Activated T-cell treated with anti-CD3 and anti-CD28 coated beads for 24 hours (primary cell): ENCODE data around the gene TIMD4.
"Not testable (repeated sequence)": the region's sequence is repeated elsewhere in the genome, so short reads cannot be mapped to it uniquely, and the experiment has no call there.

Experiments
- DNase-seq: peaks from one replicate; pipeline ENCODE4 v3.0.0-alpha.2; 2020; ENCODE audit warnings: low read depth

Gene TIMD4

DNA sequence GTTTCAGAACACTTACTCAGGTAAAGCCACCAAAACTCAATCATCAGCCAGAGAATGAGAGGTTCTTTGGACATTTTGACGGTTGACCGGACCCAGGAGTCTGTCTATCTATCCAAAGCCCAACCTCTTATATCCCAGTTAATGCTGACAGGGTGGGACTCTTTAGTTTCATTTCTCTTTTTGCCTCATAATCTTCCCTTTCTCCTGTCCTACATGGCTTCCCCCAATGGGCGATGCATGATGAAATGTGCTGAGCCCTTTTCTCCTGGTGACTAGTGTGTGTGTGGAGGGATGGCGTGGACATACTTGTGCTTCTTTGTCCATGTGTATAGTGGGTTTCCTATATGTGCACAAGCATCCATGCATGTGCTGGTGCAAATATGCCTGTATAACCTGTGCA, at the start of gene TIMD4:
TSS of gene TIMD4 (minus strand) at position 102 of the 400 bp plus-strand sequence. CDS start at position 74, 28 bp downstream.
- DNase-seq: no peak

DNA sequence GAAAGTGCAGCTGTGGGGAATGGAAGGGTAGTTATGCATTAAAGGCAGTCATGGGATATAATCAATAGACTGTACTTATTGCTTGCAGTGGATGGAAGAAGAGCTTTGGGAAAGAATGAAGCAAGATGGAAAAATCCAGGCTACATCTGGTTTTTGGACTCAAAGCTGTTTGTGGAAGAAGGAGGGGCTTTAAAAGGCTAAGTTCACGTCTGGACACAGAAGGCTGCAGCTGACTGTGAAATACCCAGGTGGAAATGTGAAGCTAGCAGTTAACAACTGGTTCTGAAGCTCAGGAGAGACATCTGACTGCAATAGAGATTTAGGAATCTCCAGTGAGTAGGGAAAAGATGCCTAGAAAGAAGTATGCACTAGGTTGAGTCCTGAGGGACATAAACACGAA, 43.2 kb upstream of the TIMD4 start:
- DNase-seq: no peak

DNA sequence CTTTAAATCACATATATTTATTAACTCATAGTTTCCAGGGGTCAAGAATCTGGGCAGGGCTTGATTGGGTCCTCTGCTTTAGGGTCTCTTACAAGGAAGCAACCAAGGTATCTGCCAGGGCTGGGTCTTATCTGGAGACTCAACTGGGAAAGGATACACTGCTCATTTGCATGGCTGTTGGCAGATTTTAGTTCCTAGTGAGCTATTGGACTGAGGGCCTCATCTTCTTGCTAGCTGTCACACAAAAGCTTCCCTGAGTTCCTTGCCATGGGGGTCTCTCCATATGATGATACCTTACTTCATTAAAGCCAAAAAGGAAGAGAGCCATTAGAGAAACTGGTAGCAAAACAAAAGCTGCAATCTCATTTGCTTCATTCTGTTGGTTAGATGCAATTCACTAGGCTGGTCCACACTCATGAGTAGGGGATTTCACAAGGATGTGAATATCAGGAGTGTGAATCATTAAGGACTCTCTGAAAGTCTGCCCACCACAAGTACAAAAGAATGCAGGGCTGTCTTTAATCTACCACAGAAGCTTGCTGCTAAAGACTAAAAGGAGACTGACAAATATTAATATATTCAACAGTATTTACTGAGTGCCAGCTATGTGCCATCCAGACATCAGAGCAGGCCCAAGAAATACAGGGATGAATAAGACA, 42.0 kb upstream of the TIMD4 start:
- no peak for DNase-seq

DNA sequence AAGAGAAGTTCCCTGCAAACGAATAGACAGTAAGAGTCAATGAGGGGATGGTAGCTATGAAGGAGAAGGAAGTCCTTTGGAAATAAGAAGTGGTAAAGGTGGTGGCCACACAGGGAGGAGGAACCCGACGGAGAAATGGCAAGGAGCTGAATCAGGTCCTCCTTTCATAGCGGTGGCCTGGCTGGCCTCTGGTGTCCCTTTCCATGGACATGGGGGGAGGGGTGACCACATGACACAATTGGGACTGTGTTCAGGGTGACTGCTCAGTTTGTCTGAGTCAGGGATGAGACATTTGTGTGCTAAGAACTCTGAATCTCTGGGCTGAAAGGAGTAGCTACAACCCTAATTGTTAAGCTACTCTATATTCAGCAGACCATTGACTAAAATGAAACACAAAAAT, 28.7 kb upstream of the TIMD4 start:
- no peak for DNase-seq

DNA sequence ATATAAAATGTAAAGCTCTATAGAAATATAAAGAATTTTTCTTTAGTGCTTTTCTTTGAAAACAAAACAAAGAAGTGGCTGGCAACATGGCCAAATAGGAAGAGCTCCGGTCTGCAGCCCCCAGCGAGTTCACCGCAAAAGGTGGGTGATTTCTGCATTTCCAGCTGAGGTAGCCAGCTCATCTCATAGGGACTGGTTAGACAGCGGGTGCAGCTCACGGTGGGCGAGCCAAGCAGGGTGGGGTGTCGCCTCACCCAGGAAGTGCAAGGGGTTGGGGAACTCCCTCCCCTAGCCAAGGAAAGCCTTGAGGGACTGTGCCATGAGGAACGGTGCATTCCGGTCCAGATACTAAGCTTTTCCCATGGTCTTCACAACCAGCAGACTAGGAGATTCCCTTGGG, 21.0 kb upstream of the TIMD4 start:
- DNase-seq: no peak

DNA sequence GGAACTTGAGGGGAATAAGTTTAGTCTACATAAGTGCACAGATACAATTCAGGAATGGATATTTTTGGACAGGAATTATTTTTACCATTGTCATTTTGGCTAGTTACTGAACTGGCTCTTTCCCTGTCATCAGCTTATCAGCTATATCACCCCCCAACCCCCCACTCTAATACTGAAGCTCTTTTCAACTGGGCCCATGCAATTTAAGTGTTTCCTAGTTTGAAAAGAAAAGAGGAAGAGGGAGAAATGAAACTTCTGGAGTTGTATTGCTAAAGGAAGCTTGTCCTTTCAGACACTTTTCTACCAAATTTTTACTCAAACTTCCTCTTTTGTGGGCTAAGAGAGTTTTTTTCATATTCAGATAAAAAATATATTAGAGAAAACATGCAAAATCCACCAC, 18.5 kb upstream of the TIMD4 start:
- no peak for DNase-seq

DNA sequence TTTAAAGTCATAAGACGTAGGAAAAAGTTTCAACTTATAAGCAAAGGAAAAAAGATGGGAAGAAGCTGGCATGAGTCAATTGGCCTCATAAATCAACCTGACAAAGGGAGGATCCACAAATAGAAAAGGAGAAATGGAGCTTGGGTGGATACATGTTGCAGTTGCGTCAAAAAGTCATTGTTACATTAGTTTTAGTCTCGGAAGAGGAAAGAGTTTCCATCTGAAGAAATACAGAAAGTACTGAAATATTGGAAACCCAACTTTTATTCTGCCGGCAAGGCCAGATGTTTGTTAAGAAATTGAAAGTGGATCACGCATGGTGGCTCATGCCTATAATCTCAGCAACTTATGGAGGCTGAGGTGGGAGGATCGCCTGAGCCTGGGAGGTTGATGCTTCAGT, 11.3 kb upstream of the TIMD4 start:
- no peak for DNase-seq

DNA sequence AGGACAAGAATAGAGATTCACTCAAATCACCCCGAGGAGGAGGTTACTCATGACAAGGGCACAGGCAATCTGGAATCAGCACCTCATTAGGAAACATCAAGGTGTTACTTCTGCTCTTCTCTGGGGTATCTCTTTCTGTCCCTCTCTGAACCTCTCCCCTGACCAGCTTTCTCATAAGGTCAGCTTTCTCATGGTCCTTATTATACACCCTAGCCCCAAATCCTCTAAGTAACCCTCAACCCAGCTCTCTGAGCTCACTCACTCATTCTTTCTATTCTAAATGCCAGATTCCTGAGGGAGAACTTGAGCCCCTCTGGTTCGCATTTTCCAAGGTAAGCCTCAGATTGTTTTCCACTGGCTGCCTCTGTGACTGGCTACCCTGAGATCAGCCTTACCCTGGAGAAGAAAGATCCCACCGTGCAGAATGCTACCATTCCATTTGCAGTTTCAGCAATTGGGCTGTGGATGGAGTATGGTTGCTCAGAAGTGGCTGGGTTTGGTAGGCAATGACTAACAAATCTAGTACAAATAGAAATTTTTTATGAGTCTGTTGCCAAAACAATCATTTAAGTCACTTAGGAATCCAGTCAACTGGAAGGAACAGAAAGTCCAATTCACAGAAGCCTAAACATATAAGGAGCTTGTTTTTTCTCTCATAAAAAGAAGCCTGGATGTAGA, 9.0 kb upstream of the TIMD4 start:
- no peak for DNase-seq

DNA sequence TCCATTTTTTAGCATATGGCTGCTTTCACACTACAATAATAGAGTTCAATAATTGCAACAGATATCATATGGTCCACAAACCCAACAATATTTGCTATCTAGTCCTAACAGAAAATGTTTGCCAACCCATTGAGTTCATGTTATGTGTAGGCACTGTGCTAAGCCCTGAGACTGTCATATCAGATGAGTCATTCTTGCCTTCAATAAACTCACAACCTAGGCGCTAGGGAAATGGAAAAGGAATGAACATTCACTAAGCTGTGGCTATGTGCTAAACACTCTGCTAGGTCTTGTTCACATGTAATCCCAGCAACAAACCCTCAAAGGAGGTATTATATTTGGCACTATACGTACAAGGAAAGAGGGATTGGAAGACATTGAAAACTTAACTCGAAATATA, 8.4 kb upstream of the TIMD4 start:
- DNase-seq: no peak

DNA sequence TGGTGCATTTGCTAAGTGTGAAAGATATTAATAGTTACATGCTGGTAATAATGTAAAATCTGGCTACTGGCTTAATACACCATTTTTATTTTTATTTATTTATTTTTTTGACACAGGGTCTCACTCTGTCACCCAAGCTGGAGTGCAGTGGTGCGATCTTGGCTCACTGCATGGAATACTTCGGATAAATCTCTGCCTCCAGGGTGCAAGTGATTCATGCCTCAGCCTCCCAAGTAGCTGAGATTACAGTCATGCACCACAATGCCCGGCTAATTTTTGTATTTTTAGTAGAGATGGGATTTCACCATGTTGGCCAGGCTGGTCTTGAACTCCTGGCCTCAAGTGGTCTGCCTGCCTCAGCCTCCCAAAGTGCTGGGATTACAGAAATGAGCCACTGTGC, 4.4 kb upstream of the TIMD4 start:
- DNase-seq: not testable (repeated sequence)

DNA sequence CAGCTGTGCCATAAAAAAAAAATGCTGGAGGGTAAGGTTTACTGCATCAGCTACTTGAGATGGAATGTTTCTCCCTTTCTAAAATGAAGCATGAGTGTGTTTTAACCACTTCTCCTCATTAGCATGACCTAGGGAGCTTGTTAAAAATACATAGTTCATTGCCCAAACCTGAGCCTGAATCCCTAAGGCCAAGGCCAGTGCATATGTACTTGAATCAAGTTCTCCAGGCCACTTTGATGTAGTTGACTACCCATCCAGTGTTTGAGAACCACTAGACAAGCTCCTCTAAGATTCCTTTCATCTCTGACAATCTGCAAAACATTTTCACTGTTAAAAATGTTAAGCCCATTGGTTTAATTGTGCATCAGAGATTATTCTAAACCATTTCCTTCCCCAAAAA, 6.7 kb downstream of the TIMD4 start:
- no peak for DNase-seq

DNA sequence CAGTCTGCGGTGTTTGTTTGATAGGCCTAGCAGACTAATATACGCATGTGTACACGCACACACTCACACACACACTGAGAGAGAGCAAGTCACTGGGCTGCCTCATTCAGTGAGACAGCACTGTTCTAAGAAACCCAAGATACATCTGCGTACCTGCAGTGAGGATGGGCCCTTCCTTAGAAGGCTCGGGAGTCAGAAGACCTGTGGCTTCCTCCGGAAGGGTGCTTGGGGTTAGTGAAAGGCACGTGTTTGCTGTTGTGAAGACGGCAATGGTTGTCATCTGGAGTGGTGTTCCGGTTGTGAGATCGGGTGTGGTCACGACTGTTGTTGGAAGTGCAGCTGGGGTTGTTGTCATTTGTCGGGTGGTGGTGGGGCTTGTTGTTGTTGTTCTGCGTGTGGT, 11.7 kb downstream of the TIMD4 start:
- DNase-seq: no peak

DNA sequence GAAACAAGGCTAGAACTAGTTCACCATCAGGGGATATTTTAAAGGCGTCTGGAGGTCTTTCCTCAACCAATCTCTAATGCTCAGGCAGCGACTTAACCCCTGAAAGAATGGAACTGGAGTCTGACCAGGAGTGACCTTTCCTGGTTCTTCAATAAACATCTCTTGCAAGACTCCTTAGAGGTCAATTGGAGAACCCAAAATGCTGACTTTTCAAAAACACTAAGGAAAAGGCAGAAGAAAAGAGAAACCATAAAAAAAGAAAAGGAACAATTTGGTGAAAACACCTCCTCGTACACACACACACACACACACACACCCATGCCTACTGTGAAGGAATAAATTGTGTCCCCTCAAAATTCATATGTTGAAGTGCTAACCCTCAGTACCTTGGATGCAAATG, 12.3 kb downstream of the TIMD4 start:
- no peak for DNase-seq

DNA sequence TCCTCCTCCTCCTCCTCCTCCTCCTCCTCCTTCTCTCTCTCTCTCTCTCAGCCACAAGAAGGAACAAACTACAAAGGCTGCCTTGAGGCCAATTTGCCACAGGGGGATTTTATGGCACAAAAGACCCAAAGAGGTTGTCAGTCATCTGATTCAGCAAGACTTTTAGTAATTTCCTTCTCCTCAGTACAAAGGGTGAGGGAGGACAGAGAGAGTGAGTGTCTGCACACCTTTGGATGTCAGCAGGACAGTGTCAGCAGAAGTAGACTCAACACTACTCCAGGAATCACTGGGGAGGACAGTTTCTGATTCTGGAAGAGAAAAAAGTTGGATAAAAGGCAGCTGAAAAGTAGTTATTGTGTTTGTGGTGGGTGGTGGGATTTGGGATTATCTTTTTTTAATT, 13.6 kb downstream of the TIMD4 start:
- no peak for DNase-seq

DNA sequence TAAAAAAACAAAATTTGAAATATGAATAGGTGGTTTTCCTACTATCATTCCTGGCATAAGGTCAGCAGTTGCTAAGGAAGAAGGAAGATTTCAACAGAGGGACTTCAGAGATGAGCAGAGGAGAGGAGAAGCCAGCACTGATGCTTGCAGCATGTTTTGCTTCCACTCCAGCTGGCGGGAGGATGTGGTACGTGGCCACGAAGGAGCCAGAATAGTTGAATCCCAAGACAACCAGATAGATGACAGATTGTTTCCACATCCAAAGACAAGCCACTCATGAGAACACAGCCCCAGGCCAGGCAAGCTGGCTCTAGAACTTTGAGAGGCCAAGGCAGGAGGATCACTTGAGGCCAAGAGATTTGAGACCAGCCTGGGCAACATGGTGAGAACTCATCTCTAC, 15.1 kb downstream of the TIMD4 start:
- DNase-seq: no peak

DNA sequence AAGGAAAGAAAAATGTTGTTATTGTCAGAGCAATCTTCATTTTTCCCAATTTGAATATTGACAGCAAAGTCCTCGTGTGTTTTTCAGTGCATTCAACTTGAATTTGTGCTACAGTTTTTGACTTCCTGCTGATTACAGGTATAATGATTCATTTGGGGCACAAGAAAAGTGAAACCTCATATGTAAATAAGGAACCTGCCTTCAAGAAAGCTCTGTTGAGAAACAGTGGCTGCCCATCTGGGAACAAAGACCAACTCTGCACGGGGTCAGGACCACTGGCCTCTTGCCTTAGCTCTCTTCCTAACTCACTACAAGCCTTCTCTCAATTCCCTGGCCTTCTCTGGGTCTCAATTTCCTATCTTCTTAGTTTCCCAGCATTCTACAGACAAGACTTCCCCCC, 21.0 kb downstream of the TIMD4 start:
- DNase-seq: no peak

DNA sequence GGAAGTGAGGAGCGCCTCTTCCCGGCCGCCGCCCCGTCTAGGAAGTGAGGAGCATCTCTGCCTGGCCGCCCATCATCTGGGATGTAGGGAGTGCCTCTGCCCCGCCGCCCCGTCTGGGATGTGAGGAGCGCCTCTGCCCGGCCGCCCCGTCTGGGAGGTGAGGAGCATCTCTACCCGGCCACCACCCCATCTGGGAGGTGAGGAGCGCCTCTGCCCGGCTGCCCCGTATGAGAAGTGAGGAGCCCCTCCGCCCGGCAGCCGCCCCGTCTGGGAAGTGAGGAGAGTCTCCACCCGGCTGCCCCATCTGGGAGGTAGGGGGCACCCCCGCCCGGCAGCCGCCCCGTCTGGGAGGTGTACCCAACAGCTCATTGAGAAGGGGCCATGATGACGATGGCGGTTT, 22.6 kb downstream of the TIMD4 start:
- DNase-seq: not testable (repeated sequence)

DNA sequence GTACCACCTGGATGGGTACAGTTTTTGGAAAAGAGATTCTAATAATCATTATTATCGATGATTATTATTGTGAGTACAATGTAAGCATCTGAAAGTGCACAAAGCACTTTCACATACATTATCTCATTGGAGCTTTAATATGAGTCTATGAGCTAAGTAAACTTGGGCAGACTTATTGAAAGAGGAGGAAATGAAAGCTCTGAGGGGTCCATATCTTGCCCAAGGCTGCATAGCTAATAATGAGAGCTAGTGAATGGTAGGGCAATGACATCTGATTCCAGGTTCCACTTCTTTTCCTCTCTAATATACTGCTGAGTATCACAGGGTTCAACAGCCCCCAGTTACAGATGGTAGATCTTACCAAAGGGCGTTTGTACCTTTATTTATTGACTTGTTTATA, 26.1 kb downstream of the TIMD4 start:
- no peak for DNase-seq

DNA sequence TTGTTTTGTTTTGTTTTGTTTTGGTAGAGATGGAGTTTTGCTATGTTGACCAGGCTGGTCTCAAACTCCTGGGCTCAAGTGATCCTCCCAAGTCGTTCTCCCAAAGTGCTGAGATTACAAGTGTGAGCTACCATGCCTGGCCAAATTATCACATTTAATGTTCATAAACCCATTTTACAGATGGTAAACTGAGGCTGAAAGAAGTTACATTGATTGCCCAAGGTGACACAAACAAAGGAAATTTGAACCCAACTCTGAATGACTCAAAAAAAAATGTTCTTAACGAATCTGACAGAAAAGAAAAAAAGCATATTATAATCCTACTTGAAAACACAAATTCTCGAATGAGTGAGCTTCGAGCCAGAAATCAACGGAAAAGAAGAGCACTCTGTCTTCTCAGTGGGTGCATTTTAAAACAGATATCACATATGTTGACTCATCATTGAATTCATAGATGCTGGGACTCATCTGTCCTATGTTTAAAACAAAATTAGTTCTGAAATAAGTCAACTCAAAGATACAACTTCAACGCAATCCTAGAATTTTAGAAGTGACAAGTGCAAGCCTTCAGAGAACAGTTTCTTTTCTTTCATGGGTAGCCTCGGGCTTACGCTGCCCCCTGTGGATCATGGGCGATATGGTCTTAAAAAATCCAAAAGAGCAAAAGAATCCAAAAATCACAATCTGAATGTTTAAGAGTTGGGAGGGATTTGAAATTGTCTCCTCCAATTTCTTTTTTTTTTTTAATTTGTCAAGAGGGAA, 28.4 kb downstream of the TIMD4 start:
- DNase-seq: peak; percentile 60

DNA sequence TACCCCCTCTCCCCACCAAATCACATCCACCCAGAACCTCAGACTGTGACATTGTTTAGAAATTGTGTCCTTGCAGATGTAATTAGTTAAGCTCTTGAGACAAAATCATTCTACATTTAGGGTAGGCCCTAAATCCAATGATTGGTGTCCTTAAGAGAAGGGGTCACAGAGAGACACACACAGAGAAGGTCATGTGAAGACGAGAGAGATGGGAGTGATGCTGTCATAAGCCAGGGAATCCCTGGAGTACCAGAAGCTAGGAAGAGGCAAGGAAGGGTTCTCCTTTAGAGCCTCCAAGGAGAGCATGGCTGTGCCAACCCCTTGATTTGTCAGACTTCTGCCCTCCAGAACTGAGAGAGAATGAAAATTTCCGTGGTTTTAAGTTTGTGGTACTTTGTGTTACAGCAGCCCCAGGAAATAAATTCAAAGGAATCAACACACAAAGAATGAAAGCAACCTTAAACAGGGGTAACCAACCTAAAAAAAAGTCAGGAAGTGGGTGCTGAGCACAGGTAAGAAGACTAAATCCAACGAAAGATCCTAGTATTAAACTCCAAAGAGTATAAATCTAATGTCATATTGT, 33.6 kb downstream of the TIMD4 start:
- DNase-seq: no peak

DNA sequence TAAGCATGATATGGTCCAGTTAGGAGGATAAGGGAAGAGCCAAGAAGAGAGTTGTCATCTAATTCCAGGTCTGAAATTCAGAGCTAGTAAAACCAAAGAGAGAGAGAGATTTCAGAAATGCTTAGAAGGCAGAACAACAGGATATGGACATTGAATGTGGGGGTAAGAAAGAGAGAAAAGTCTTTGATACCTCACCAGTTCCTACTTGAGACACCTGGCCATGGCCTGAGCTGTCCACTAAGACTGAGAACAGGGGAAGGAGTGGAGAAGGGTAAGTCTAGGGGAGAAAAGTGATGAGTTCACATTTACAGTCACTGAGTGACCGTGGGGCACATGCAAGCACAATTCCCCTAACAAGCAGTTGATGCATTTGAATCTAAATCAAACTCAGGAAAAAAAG, 35.5 kb downstream of the TIMD4 start:
- no peak for DNase-seq

DNA sequence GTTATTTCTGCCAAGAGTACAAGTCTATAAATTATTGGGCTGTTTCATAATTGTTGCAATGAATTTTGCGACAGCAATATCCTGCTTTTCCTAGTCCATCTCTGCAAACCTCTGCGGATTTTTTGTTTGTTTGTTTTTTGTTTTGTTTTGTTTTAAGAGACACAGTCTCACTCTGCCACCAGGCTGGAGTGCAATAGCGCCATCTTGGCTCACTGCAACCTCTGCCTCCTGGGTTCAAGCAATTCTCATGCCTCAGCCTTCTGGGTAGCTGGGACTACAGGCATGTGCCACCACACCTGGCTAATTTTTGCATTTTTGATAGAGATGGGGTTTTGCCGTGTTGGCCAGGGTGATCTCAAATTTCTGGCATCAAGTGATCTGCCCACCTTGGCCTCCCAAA, 37.3 kb downstream of the TIMD4 start:
- not testable (repeated sequence) for DNase-seq

DNA sequence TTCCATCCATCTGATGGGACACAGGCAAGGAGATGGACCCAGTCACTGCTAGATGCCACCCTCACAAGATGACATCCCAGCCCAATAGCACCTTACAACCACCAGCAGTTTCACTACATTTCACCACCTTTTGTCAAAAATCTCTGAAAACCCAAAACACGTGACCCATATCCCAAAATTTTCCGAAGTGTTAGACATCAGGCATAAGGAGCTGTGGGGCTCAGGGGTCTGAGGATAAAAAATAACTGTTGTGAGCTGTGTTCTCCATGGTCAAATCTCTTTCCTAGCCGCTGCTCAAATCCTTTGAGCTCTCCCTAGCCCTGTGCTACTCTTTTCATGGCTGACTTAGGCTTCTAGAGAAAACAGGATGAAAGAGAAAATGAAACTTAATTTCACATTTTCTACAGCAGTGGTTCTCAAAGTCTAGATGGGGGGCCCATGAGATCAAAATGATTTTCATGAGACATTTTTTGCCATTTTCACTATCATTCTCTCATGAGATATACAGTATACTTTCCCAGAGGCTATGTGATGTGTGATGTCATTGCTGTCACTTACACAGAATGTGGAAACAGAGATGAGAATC, 40.7 kb downstream of the TIMD4 start:
- DNase-seq: no peak
